Measurements from ENCODE around the gene CRYZ.

CRYZ gene

GRCh38 chr1:74726063-74726462, 6.8 kb downstream of the CRYZ start:
- H3K27me3 ChIP-seq (ENCODE audit: insufficient read depth, low read depth, severe bottlenecking): no peaks in the 10 kb centered on the region
- H3K27ac ChIP-seq: no peak overlapping the region
- no peaks in the 10 kb centered on the region; the same call in 1 of the 2 replicates for H3K36me3 ChIP-seq
- no peak for TF ChIP-seq CTCF (IDR thresholded peaks at IDR 0.05; ENCODE audit: low read depth, low read length)
- H3K9me3 ChIP-seq (ENCODE audit: severe bottlenecking): peaks cover 8% of the 10 kb centered on the region
- no peak for DNase-seq
- no peak overlapping the region for H3K4me3 ChIP-seq (ENCODE audit: low read depth, low read length)

GRCh38 chr1:74717626-74718025, 15.2 kb downstream of the CRYZ start:
- H3K27me3 ChIP-seq (ENCODE audit: insufficient read depth, low read depth, severe bottlenecking): no peaks in the 10 kb centered on the region
- H3K36me3 ChIP-seq: peaks cover 6% of the 10 kb centered on the region
- H3K4me3 ChIP-seq (ENCODE audit: low read depth, low read length): no peak overlapping the region
- H3K27ac ChIP-seq: no peak overlapping the region
- no peak for TF ChIP-seq CTCF (IDR thresholded peaks at IDR 0.05; ENCODE audit: low read depth, low read length)
- DNase-seq: no peak
- H3K9me3 ChIP-seq (ENCODE audit: severe bottlenecking): no peaks in the 10 kb centered on the region

- H3K36me3 ChIP-seq: peaks cover 6% of the 10 kb centered on the region
- DNase-seq: no peak
- H3K4me3 ChIP-seq (ENCODE audit: low read depth, low read length): no peak overlapping the region
- H3K27ac ChIP-seq: no peak overlapping the region
- no peaks in the 10 kb centered on the region for H3K27me3 ChIP-seq (ENCODE audit: insufficient read depth, low read depth, severe bottlenecking)
- H3K9me3 ChIP-seq (ENCODE audit: severe bottlenecking): no peaks in the 10 kb centered on the region
- no peak for TF ChIP-seq CTCF (IDR thresholded peaks at IDR 0.05; ENCODE audit: low read depth, low read length)
Measured at GRCh38 chr1:74716822-74717221, 16.0 kb downstream of the CRYZ start.

GRCh38 chr1:74715806-74716205, 17.0 kb downstream of the CRYZ start:
- Histone ChIP-seq H3K36me3 (peaks cover 6% of the 10 kb centered on the region), H3K4me3 (ENCODE audit: low read depth, low read length) (no peak overlapping the region)
- no peak for TF ChIP-seq CTCF (IDR thresholded peaks at IDR 0.05; ENCODE audit: low read depth, low read length)

GRCh38 chr1:74715236-74715502, 17.7 kb downstream of the CRYZ start:
- TF ChIP-seq CTCF (IDR thresholded peaks at IDR 0.05; ENCODE audit: low read depth, low read length): no peak

More at GRCh38 chr1:74715806-74716205, 17.0 kb downstream of the CRYZ start:
- DNase-seq: no peak
- Histone ChIP-seq H3K27ac (no peak overlapping the region), H3K27me3 (ENCODE audit: insufficient read depth, low read depth, severe bottlenecking) (no peaks in the 10 kb centered on the region), H3K9me3 (ENCODE audit: severe bottlenecking) (no peaks in the 10 kb centered on the region)

GRCh38 chr1:74714429-74715235, 18.2 kb downstream of the CRYZ start:
- DNase-seq: no peak
- H3K9me3 ChIP-seq (ENCODE audit: severe bottlenecking): no peaks in the 10 kb centered on the region
- H3K27ac ChIP-seq: no peak overlapping the region
- no peak overlapping the region for H3K4me3 ChIP-seq (ENCODE audit: low read depth, low read length)
- H3K36me3 ChIP-seq: no peaks in the 10 kb centered on the region; the same call in 1 of the 2 replicates
- TF ChIP-seq CTCF (IDR thresholded peaks at IDR 0.05; ENCODE audit: low read depth, low read length): no peak
- no peaks in the 10 kb centered on the region for H3K27me3 ChIP-seq (ENCODE audit: insufficient read depth, low read depth, severe bottlenecking)

More at GRCh38 chr1:74715236-74715502, 17.7 kb downstream of the CRYZ start:
- Histone ChIP-seq H3K36me3 (peaks cover 2% of the 10 kb centered on the region), H3K4me3 (ENCODE audit: low read depth, low read length) (no peak overlapping the region), H3K27me3 (ENCODE audit: insufficient read depth, low read depth, severe bottlenecking) (no peaks in the 10 kb centered on the region), H3K27ac (no peak overlapping the region), H3K9me3 (ENCODE audit: severe bottlenecking) (no peaks in the 10 kb centered on the region)
- DNase-seq: no peak
